Tibial nerve (tissue), 4 donors: ENCODE measurements around the gene PPP4R1. TPM values are rescaled to one million over a fixed set of nuclear protein-coding genes. Genes with fewer than 3 reads are reported as not detected.

Experiments
- DNase-seq, 2 donors: peaks; one replicate each; pipeline ENCODE4 v3.0.0-alpha.2; 2019; ENCODE audit warnings: low spot score in 2 of 2
- H3K27ac ChIP-seq, 4 donors: fragments of 200-600 bp; sonication (generic) in 3 of 4; one replicate each; pipeline ENCODE4 v1.5.1; 2017 to 2019; ENCODE audit warnings: mild to moderate bottlenecking in 1 of 4
- H3K27me3 ChIP-seq, 2 donors: fragments of 200-600 bp; sonication (generic) in 1 of 2; one replicate each; pipeline versions ENCODE4 v1.5.1 to v1.6.0; 2017 to 2019
- H3K36me3 ChIP-seq, 3 donors: fragments of 200-600 bp; sonication (generic); one replicate each; pipeline ENCODE4 v1.5.1; 2018 to 2019
- H3K4me1 ChIP-seq, 4 donors: fragments of 200-600 bp; sonication (generic) in 3 of 4; one replicate each; pipeline ENCODE4 v1.5.1; 2017 to 2019
- H3K4me3 ChIP-seq, 4 donors: fragments of 200-600 bp; sonication (generic) in 3 of 4; one replicate each; pipeline ENCODE4 v1.5.1; 2017 to 2019; ENCODE audit warnings: mild to moderate bottlenecking in 1 of 4, moderate library complexity in 1 of 4
- H3K9me3 ChIP-seq, 4 donors: fragments of 200-600 bp; sonication (generic) in 3 of 4; one replicate each; pipeline ENCODE4 v1.5.1; 2017 to 2019
- EP300 ChIP-seq, 2 donors: sonication (generic); formaldehyde crosslinking; IDR thresholded peaks; one replicate each; pipeline ENCODE4 v1.6.1; 2017; ENCODE audit warnings: antibody characterized with exemption in 2 of 2, mild to moderate bottlenecking in 1 of 2
- POLR2A ChIP-seq, 2 donors: fragments of 450-650 bp; IDR thresholded peaks; one replicate each; pipeline ENCODE4 v1.6.1; 2017; ENCODE audit warnings: antibody characterized with exemption in 2 of 2, mild to moderate bottlenecking in 2 of 2, moderate library complexity in 2 of 2
- WGBS, 2 donors: methylation state at CpG; one replicate each; pipeline ENCODE4 v1.1.5; 2018; 5-methylcytosine and 5-hydroxymethylcytosine counted together
- total RNA-seq, 4 donors: library from RNA; depleted of rRNA; stranded (reverse); fragments of >200 nt; gene quantifications; one replicate each; pipeline ENCODE4 v1.1.0, GENCODE V29; 2016
- TF ChIP-seq, protein P1 (sequence below), 5 experiments: fragments of 200-600 bp in 3 of 5; fragments of 450-650 bp in 2 of 5; sonication (generic) in 3 of 5; IDR thresholded peaks; one replicate each; pipeline ENCODE4 v1.5.1; 2016 to 2019; ENCODE audit warnings: antibody characterized with exemption in 5 of 5, mild to moderate bottlenecking in 3 of 5, moderate library complexity in 2 of 5

The PPP4R1 gene
- total RNA-seq, 4 donors from 2014 or later: 97.7 to 124 (median 102) TPM

DNA sequence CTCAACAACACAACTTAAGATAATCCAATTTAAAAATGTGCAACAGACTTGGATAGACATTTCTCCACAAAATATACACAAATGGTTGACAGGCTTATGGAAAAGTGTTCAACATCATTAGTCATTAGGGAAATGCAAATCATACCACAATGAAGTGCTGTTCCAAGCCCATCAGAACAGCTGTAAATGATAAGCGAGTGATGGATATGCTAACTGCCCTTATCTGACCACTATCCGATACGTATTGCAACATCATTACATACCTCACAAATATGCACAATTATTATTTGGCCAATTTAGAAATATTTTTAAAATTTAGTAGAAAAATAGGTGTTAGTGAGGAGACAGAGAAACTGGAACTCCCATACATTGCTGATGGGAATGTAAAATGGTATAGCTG, 62.2 kb downstream of the PPP4R1 start:
- H3K4me3 ChIP-seq: no peak overlapping the region
- peaks cover 9 to 99% (median 31%) of the 10 kb centered on the region in 3 donors for H3K36me3 ChIP-seq
- DNase-seq: no peak

DNA sequence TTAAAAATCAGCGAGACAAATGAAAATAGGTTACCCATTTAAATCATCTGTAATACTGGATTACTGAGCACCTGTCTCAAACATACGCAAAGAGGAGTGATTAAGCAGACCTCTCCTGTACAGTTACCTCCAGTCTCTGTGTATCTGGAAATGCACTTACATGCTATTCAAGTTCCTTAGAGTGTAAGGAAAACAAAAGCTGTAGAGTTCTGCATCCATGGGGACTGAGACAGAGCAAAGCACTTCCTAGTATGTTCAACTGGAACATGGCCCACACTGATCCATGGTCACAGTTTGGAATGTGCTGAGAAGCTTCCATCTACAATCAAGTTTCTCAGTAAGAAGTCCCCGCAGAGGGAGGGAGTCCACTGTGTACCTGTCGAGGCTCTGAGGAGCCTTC, 63.9 kb downstream of the PPP4R1 start:
- peaks cover 4 to 99% (median 25%) of the 10 kb centered on the region in 3 donors for H3K36me3 ChIP-seq
- H3K4me1 ChIP-seq: no peaks in the 10 kb centered on the region
- TF ChIP-seq POLR2A (IDR thresholded peaks at IDR 0.05) (no peak), EP300 (IDR thresholded peaks at IDR 0.05) (no peak)
- TF ChIP-seq, protein P1, sequence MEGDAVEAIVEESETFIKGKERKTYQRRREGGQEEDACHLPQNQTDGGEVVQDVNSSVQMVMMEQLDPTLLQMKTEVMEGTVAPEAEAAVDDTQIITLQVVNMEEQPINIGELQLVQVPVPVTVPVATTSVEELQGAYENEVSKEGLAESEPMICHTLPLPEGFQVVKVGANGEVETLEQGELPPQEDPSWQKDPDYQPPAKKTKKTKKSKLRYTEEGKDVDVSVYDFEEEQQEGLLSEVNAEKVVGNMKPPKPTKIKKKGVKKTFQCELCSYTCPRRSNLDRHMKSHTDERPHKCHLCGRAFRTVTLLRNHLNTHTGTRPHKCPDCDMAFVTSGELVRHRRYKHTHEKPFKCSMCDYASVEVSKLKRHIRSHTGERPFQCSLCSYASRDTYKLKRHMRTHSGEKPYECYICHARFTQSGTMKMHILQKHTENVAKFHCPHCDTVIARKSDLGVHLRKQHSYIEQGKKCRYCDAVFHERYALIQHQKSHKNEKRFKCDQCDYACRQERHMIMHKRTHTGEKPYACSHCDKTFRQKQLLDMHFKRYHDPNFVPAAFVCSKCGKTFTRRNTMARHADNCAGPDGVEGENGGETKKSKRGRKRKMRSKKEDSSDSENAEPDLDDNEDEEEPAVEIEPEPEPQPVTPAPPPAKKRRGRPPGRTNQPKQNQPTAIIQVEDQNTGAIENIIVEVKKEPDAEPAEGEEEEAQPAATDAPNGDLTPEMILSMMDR (IDR thresholded peaks at IDR 0.05): no peak
- no peak overlapping the region for H3K27ac ChIP-seq
- H3K27me3 ChIP-seq: no peaks in the 10 kb centered on the region
- 79 to 86% methylated on average over 4 of the region's 4 CpGs for WGBS, 2 donors
- peaks cover 0 to 2% (median 0%) of the 10 kb centered on the region in 4 donors for H3K9me3 ChIP-seq
- H3K4me3 ChIP-seq: no peak overlapping the region
- DNase-seq: no peak

More for the DNA sequence above, 62.2 kb downstream of the PPP4R1 start:
- Histone ChIP-seq H3K4me1 (no peaks in the 10 kb centered on the region), H3K27ac (no peak overlapping the region), H3K27me3 (no peaks in the 10 kb centered on the region), H3K9me3 (peaks cover 0 to 2% (median 0%) of the 10 kb centered on the region in 4 donors)
- WGBS, 2 donors: 96 to 98% methylated on average over 3 of the region's 3 CpGs
- TF ChIP-seq, protein P1 (IDR thresholded peaks at IDR 0.05): no peak
- TF ChIP-seq EP300 (IDR thresholded peaks at IDR 0.05) (no peak), POLR2A (IDR thresholded peaks at IDR 0.05) (no peak)

DNA sequence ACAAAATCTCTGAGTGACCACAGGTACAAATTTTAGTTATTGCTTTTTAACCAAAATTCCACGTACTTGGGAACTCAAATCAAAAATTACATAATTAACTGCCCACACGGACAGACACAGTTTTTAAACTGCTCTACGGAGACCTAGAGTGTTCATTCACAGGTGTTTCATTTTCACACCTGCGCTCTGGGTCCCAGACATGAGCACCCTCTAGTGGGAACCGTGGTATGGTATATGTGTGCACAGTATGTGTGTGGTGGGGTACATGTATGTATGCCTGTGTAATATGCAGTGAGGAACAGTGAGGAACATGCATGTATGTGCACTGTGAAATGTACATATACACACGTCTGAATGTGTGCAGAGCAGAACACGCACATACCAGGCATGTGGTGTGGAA, 65.0 kb downstream of the PPP4R1 start:
- Histone ChIP-seq H3K4me3 (no peak overlapping the region), H3K4me1 (no peaks in the 10 kb centered on the region), H3K9me3 (peaks cover 0 to 2% (median 0%) of the 10 kb centered on the region in 4 donors), H3K27ac (no peak overlapping the region), H3K27me3 (no peaks in the 10 kb centered on the region), H3K36me3 (peaks cover 4 to 98% (median 22%) of the 10 kb centered on the region in 3 donors)
- 85 to 90% methylated on average over 7 of the region's 7 CpGs for WGBS, 2 donors
- TF ChIP-seq EP300 (IDR thresholded peaks at IDR 0.05): no peak
- TF ChIP-seq POLR2A (IDR thresholded peaks at IDR 0.05): no peak
- TF ChIP-seq, protein P1 (IDR thresholded peaks at IDR 0.05): no peak
- DNase-seq: no peak

DNA sequence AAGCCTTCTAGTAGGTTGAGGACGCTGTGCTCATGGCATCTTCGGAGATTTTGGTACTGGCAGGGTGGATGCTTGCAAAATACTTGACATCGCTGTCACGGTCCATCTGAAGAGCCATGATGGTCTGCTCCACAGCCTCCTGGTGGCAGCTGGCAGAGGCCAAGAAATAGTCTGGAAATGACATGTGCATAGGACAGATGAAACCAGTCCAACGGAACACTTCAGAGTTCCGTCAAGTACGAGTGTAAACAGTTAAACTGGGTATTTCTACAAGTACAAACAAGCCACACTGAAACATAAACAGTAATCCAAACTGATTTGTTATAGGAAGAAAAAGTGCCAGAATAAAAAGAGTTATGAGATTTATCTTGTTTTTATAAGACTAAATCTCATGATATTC, 66.6 kb downstream of the PPP4R1 start:
- no peaks in the 10 kb centered on the region for H3K27me3 ChIP-seq
- H3K4me3 ChIP-seq: no peak overlapping the region
- H3K27ac ChIP-seq: no peak overlapping the region
- peaks cover 0 to 2% (median 0%) of the 10 kb centered on the region in 4 donors for H3K9me3 ChIP-seq
- DNase-seq: no peak
- no peaks in the 10 kb centered on the region for H3K4me1 ChIP-seq
- 90 to 98% methylated on average over 7 of the region's 7 CpGs for WGBS, 2 donors
- TF ChIP-seq POLR2A (IDR thresholded peaks at IDR 0.05) (no peak), EP300 (IDR thresholded peaks at IDR 0.05) (no peak)
- TF ChIP-seq, protein P1 (IDR thresholded peaks at IDR 0.05): no peak
- peaks cover 1 to 91% (median 16%) of the 10 kb centered on the region in 3 donors for H3K36me3 ChIP-seq

DNA sequence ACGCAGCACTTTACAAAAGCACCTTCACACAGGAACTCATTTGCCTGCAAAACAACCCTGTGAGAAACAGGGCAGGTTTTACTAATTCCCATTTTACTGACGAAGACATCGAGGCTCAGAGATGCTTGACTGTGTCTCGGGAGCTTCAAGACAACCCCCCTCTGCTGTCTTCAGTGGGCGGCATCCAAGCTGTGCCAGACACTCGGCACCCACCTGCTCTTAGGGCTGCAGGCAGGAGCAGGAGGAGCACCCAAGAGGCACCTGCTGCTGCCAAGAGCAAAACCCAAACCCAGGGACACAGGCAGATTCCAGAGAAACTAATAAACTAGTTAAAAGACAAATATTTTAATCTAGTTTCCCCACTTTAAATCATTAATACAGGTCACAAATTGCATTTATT, 67.9 kb downstream of the PPP4R1 start:
- TF ChIP-seq POLR2A (IDR thresholded peaks at IDR 0.05) (no peak), EP300 (IDR thresholded peaks at IDR 0.05) (no peak)
- TF ChIP-seq, protein P1 (IDR thresholded peaks at IDR 0.05): no peak
- Histone ChIP-seq H3K9me3 (no peaks in the 10 kb centered on the region), H3K4me1 (no peaks in the 10 kb centered on the region), H3K36me3 (peaks cover 0 to 77% (median 13%) of the 10 kb centered on the region in 3 donors), H3K27ac (no peak overlapping the region), H3K27me3 (no peaks in the 10 kb centered on the region), H3K4me3 (no peak overlapping the region)
- DNase-seq: no peak
- 73 to 78% methylated on average over 6 of the region's 6 CpGs for whole genome bisulfite sequencing, 2 donors
